Gastroesophageal sphincter (tissue), 4 donors: ENCODE data around the gene TNK1. TPM values are rescaled to one million over a fixed set of nuclear protein-coding genes. Genes with fewer than 3 reads are reported as not detected.
A peak's percentile ranks its signal among the peaks of the same experiment; 100 is the strongest.

Experiments
- ATAC-seq: fragments of 150-250 bp; one replicate; pipeline ENCODE4 v1.9.1; 2016; ENCODE audit warnings: mild to moderate bottlenecking, moderate library complexity
- H3K27ac ChIP-seq, 4 donors: fragments of 200-600 bp; sonication (generic) in 3 of 4; 1 replicate in 3 of 4; 2 replicates in 1 of 4; pipeline ENCODE4 v1.5.1; 2016 to 2019
- H3K27me3 ChIP-seq: fragments of 200-600 bp; sonication (generic); one replicate; pipeline ENCODE4 v1.5.1; 2019
- H3K36me3 ChIP-seq, 2 donors: fragments of 200-600 bp; sonication (generic); one replicate each; pipeline ENCODE4 v1.5.1; 2019; ENCODE audit warnings: control low read depth in 1 of 2
- H3K4me1 ChIP-seq, 3 donors: fragments of 200-600 bp; sonication (generic); 1 replicate in 2 of 3; 2 replicates in 1 of 3; pipeline ENCODE4 v1.5.1; 2016 to 2019; ENCODE audit warnings: control low read depth in 2 of 3
- H3K4me3 ChIP-seq, 2 donors: fragments of 200-600 bp; sonication (generic); one replicate each; pipeline ENCODE4 v1.5.1; 2019; ENCODE audit warnings: mild to moderate bottlenecking in 1 of 2, moderate library complexity in 1 of 2
- H3K9me3 ChIP-seq, 3 donors: fragments of 200-600 bp; sonication (generic); one replicate each; pipeline ENCODE4 v1.5.1; 2017 to 2019; ENCODE audit warnings: control low read depth in 2 of 3
- CTCF ChIP-seq, 4 experiments: fragments of 200-600 bp in 2 of 4; fragments of 450-650 bp in 2 of 4; sonication (generic) in 1 of 4; IDR thresholded peaks; one replicate each; pipeline ENCODE4 v1.5.1; 2017 to 2019; ENCODE audit warnings: antibody characterized with exemption in 4 of 4, mild to moderate bottlenecking in 2 of 4, moderate library complexity in 2 of 4
- EP300 ChIP-seq: sonication (generic); formaldehyde crosslinking; IDR thresholded peaks from one replicate; pipeline ENCODE4 v1.6.1; 2017; ENCODE audit warnings: antibody characterized with exemption, mild to moderate bottlenecking
- POLR2A ChIP-seq, 2 donors: fragments of 450-650 bp; IDR thresholded peaks; one replicate each; pipeline ENCODE4 v1.6.1; 2017; ENCODE audit warnings: antibody characterized with exemption in 2 of 2, mild to moderate bottlenecking in 2 of 2, moderate library complexity in 1 of 2
- POLR2AphosphoS5 ChIP-seq: sonication (generic); formaldehyde crosslinking; IDR thresholded peaks from one replicate; pipeline ENCODE4 v1.6.1; 2017; ENCODE audit warnings: antibody characterized with exemption
- WGBS, 2 donors: methylation state at CpG; one replicate each; pipeline ENCODE4 v1.1.5; 2018; ENCODE audit warnings: low coverage in 1 of 2; 5-methylcytosine and 5-hydroxymethylcytosine counted together
- total RNA-seq, 4 donors: library from RNA; depleted of rRNA; stranded (reverse); fragments of >200 nt; gene quantifications; one replicate each; pipeline ENCODE4 v1.1.0, GENCODE V29; 2016

The TNK1 gene
- total RNA-seq, 4 donors from 2014 or later = 2.0 to 4.4 (median 3.5) TPM

DNA sequence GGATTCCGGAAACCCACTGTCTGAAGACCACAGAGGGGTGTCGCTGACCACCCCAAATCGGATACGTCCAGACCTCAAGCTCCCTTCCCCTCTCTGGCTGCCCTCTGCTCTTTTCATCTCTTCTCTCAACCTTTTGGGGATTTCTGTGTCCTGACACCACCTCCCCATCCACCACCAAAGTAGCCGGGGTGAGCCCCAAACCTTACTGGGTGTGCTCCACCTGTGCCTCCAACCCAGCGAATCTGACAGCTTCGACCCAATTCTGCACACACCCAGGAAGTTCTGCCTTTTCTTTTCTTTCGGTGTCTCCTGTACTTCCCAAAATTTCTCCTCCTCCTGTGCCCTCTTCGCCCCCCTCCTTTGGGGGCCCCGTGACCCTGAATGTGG, 28.4 kb upstream of the TNK1 start:
- no peaks in the 10 kb centered on the region for H3K36me3 ChIP-seq
- H3K9me3 ChIP-seq = no peaks in the 10 kb centered on the region
- ATAC-seq = no peak
- peaks cover 0 to 81% (median 30%) of the 10 kb centered on the region in 3 donors for H3K4me1 ChIP-seq
- 14 to 20% methylated on average over 4 to 7 of the region's 10 CpGs for WGBS, 2 donors
- TF ChIP-seq POLR2AphosphoS5 (no peak), CTCF (IDR thresholded peaks at IDR 0.05) (peak in 1 of 4 experiments; percentile 75)
- no peaks in the 10 kb centered on the region for H3K27me3 ChIP-seq
- peak overlapping the region; percentile 65 to 91 for H3K4me3 ChIP-seq
- peak overlapping the region; percentile 93 to 100 (median 99) for H3K27ac ChIP-seq

- ATAC-seq = no peak
- TF ChIP-seq POLR2AphosphoS5 = no peak
- peak overlapping the region; percentile 65 to 91 for H3K4me3 ChIP-seq
- H3K9me3 ChIP-seq = no peaks in the 10 kb centered on the region
- peak overlapping the region in 3 of 4 donors; percentile 99 to 100 (median 99) for H3K27ac ChIP-seq
- peaks cover 0 to 78% (median 30%) of the 10 kb centered on the region in 3 donors for H3K4me1 ChIP-seq
- WGBS, 2 donors = no CpG with 5 or more reads among the region's 37 CpGs
- H3K36me3 ChIP-seq = no peaks in the 10 kb centered on the region
- no peaks in the 10 kb centered on the region for H3K27me3 ChIP-seq
These were observed 27.8 kb upstream of the TNK1 start for GRCh38 chr17:7352910-7353635.

GRCh38 chr17:7354262-7354843, 26.5 kb upstream of the TNK1 start:
- Histone ChIP-seq H3K4me1 (peaks cover 0 to 65% (median 25%) of the 10 kb centered on the region in 3 donors), H3K9me3 (no peaks in the 10 kb centered on the region), H3K36me3 (no peaks in the 10 kb centered on the region), H3K27me3 (no peaks in the 10 kb centered on the region), H3K27ac (peak overlapping the region in 3 of 4 donors; percentile 99 to 100 (median 99)), H3K4me3 (no peak overlapping the region)
- WGBS, 2 donors = 35 to 43% methylated on average over 1 to 3 of the region's 9 CpGs
- TF ChIP-seq CTCF (IDR thresholded peaks at IDR 0.05) (no peak), POLR2A (IDR thresholded peaks at IDR 0.05) (no peak), EP300 (no peak), POLR2AphosphoS5 (no peak)
- ATAC-seq = no peak

GRCh38 chr17:7355053-7355452, 25.8 kb upstream of the TNK1 start, which contains the start of gene TMEM95:
TMEM95 (plus strand) TSS chr17:7355156; CDS start chr17:7355205, 49 bp downstream.
- no peak for ATAC-seq
- TF ChIP-seq POLR2A (IDR thresholded peaks at IDR 0.05) = no peak
- no peak within 1 kb of the TSS for H3K4me3 ChIP-seq
- no peaks in the 10 kb centered on the region for H3K27me3 ChIP-seq
- no CpG with 5 or more reads among the region's 10 CpGs for WGBS, 2 donors
- H3K9me3 ChIP-seq = no peaks in the 10 kb centered on the region
- H3K36me3 ChIP-seq = no peaks in the 10 kb centered on the region
- peak within 1 kb of the TSS in 3 of 4 donors; percentile 99 to 100 (median 99) for H3K27ac ChIP-seq
- peaks cover 0 to 58% (median 18%) of the 10 kb centered on the region in 3 donors for H3K4me1 ChIP-seq

- Histone ChIP-seq H3K27me3 (no peaks in the 10 kb centered on the region), H3K4me3 (no peak overlapping the region), H3K9me3 (no peaks in the 10 kb centered on the region), H3K4me1 (peaks cover 0 to 53% (median 18%) of the 10 kb centered on the region in 3 donors), H3K36me3 (no peaks in the 10 kb centered on the region), H3K27ac (peak overlapping the region in 2 of 4 donors; percentile 31 to 99)
- ATAC-seq = no peak
- TF ChIP-seq POLR2A (IDR thresholded peaks at IDR 0.05) (no peak), CTCF (IDR thresholded peaks at IDR 0.05) (no peak), EP300 (no peak), POLR2AphosphoS5 (no peak)
- WGBS, 2 donors = 59 to 79% methylated on average over 7 to 8 of the region's 8 CpGs
These were observed 25.3 kb upstream of the TNK1 start for GRCh38 chr17:7355573-7355972.
